Activated CD8-positive, alpha-beta T cell treated with anti-CD3 and anti-CD28 coated beads for 36 hours (primary cell): ENCODE data around the gene ERBB4. TPM values are rescaled to one million over a fixed set of nuclear protein-coding genes. Genes with fewer than 3 reads are reported as not detected.

ENCODE experiments used
- ATAC-seq: fragments of 200-7000 bp; cut with Tn5 transposase; one replicate; pipeline ENCODE4 v1.10.0; 2021; ENCODE audit warnings: mild to moderate bottlenecking, moderate library complexity
- CTCF ChIA-PET: fragments of 350-600 bp; sonication (Branson Sonifier 250); formaldehyde crosslinking; loops from one replicate; lab custom pipeline; 2021; ENCODE audit warnings: antibody characterized with exemption; lab: Charles Lee
- POLR2A ChIA-PET: fragments of 350-600 bp; sonication (Branson Sonifier 250); formaldehyde crosslinking; loops from one replicate; lab custom pipeline; 2021; ENCODE audit warnings: antibody characterized with exemption; lab: Charles Lee
- DNase-seq: peaks from one replicate; pipeline ENCODE4 v3.0.0-alpha.2; 2020
- H3K27ac Mint-ChIP-seq: one replicate; pipeline ENCODE4 v1.8.0; 2021; ENCODE audit warnings: mild to moderate bottlenecking, mixed read lengths
- H3K27me3 Mint-ChIP-seq: one replicate; pipeline ENCODE4 v1.8.0; 2021; ENCODE audit warnings: mixed read lengths
- H3K36me3 Mint-ChIP-seq: one replicate; pipeline ENCODE4 v1.8.0; 2021; ENCODE audit warnings: low read depth, mixed read lengths
- H3K4me1 Mint-ChIP-seq: one replicate; pipeline ENCODE4 v1.8.0; 2021; ENCODE audit warnings: low read depth, mixed read lengths
- H3K4me3 Mint-ChIP-seq: one replicate; pipeline ENCODE4 v1.8.0; 2021; ENCODE audit warnings: mild to moderate bottlenecking, moderate library complexity, mixed read lengths
- H3K9me3 Mint-ChIP-seq: one replicate; pipeline ENCODE4 v1.8.0; 2021; ENCODE audit warnings: mixed read lengths
- CTCF ChIP-seq: fragments of 200-600 bp; IDR thresholded peaks from one replicate; pipeline ENCODE4 v1.8.0; 2022; ENCODE audit warnings: antibody characterized with exemption, mild to moderate bottlenecking
- intact Hi-C: fragments of 100-400 bp; cut with micrococcal nuclease; formaldehyde crosslinking; loops from one replicate; pipeline ENCODE4 v1.10.0; 2022
- total RNA-seq, 2 experiments: library from RNA; stranded (reverse); gene quantifications; one replicate each; pipeline ENCODE4 v1.2.3, GENCODE V29; 2021

The ERBB4 gene
- total RNA-seq, 2 experiments from 2014 or later = not detected

GRCh38 chr2:211468877-211469663 lies 1069.5 kb downstream of the ERBB4 start:
- Mint-ChIP-seq H3K4me1 (no peaks in the 10 kb centered on the region), H3K36me3 (no peaks in the 10 kb centered on the region), H3K27me3 (no peaks in the 10 kb centered on the region), H3K4me3 (no peak overlapping the region), H3K27ac (no peak overlapping the region), H3K9me3 (no peaks in the 10 kb centered on the region)
- no peak for TF ChIP-seq CTCF
- ATAC-seq (no peak), DNase-seq (no peak)
- POLR2A ChIA-PET = no interaction called here
- CTCF ChIA-PET = interaction anchor here (0.9 kb wide), 1 partner anchor 14 kb away, joined by 3 read pairs; no protein-coding TSS in a partner anchor
- intact Hi-C loops = no loop called here

GRCh38 chr2:211468217-211468616 lies 1070.4 kb downstream of the ERBB4 start:
- Mint-ChIP-seq H3K27me3 (no peaks in the 10 kb centered on the region), H3K9me3 (no peaks in the 10 kb centered on the region), H3K27ac (no peak overlapping the region), H3K4me3 (no peak overlapping the region), H3K4me1 (no peaks in the 10 kb centered on the region), H3K36me3 (no peaks in the 10 kb centered on the region)
- intact Hi-C loops = no loop called here
- ChIA-PET POLR2A (no interaction called here), CTCF (no interaction called here)
- DNase-seq = no peak
- no peak for TF ChIP-seq CTCF
- ATAC-seq = no peak

GRCh38 chr2:211463397-211463796 lies 1075.2 kb downstream of the ERBB4 start:
- Mint-ChIP-seq H3K27me3 (no peaks in the 10 kb centered on the region), H3K27ac (no peak overlapping the region), H3K4me3 (no peak overlapping the region), H3K36me3 (no peaks in the 10 kb centered on the region), H3K9me3 (no peaks in the 10 kb centered on the region), H3K4me1 (no peaks in the 10 kb centered on the region)
- DNase-seq = no peak
- ChIA-PET CTCF (no interaction called here), POLR2A (no interaction called here)
- intact Hi-C loops = no loop called here
- TF ChIP-seq CTCF = no peak
- no peak for ATAC-seq

- H3K36me3 Mint-ChIP-seq = no peaks in the 10 kb centered on the region
Measured at GRCh38 chr2:211458974-211459373, 1079.6 kb downstream of the ERBB4 start.

More at GRCh38 chr2:211458974-211459373, 1079.6 kb downstream of the ERBB4 start:
- H3K27me3 Mint-ChIP-seq = no peaks in the 10 kb centered on the region
- no peaks in the 10 kb centered on the region for H3K4me1 Mint-ChIP-seq
- H3K27ac Mint-ChIP-seq = no peak overlapping the region
- ChIA-PET CTCF (no interaction called here), POLR2A (no interaction called here)
- intact Hi-C loops = no loop called here
- H3K4me3 Mint-ChIP-seq = no peak overlapping the region
- no peak for ATAC-seq
- no peak for DNase-seq
- H3K9me3 Mint-ChIP-seq = no peaks in the 10 kb centered on the region
- no peak for TF ChIP-seq CTCF
